Adrenal gland (tissue), 5 donors: ENCODE data around the gene CDKAL1.

Experiments
- POLR2A ChIP-seq, 2 donors: fragments of 450-650 bp; IDR thresholded peaks; one replicate each; pipeline ENCODE4 v1.6.1; 2017; ENCODE audit warnings: antibody characterized with exemption in 2 of 2, mild to moderate bottlenecking in 2 of 2, moderate library complexity in 1 of 2
- TF ChIP-seq, protein P1 (sequence below), 6 experiments: fragments of 450-650 bp in 4 of 6; fragments of 200-600 bp in 2 of 6; sonication (generic) in 1 of 6; IDR thresholded peaks; 1 replicate in 5 of 6; 2 replicates in 1 of 6; pipeline versions ENCODE4 v1.5.1 to v1.8.0; 2016 to 2021; ENCODE audit warnings: antibody characterized with exemption in 6 of 6, mild to moderate bottlenecking in 2 of 6, moderate library complexity in 1 of 6
- donor health status: DM: no; HTN: no; CAD: no.

DNA sequence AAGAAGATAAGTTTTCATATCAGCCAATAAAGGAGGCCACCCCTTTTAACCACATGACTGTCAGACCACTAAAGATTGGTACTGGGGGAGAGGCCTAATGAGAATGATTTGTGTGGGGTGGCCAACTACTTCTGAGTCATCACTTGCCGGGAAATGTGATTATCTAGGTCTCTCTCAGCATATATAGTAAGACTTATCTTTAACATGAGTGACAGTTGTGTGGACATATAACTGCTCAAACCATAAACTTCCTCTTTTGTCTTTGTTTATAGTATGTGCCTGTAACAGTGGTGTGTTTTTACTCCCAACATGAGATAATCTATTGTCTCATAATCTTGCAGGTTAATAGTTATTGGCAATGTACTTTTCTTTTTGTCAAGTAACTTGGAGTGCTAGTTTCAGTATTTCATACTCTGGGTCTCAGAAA, 312.4 kb downstream of the CDKAL1 start:
- TF ChIP-seq, protein P1, sequence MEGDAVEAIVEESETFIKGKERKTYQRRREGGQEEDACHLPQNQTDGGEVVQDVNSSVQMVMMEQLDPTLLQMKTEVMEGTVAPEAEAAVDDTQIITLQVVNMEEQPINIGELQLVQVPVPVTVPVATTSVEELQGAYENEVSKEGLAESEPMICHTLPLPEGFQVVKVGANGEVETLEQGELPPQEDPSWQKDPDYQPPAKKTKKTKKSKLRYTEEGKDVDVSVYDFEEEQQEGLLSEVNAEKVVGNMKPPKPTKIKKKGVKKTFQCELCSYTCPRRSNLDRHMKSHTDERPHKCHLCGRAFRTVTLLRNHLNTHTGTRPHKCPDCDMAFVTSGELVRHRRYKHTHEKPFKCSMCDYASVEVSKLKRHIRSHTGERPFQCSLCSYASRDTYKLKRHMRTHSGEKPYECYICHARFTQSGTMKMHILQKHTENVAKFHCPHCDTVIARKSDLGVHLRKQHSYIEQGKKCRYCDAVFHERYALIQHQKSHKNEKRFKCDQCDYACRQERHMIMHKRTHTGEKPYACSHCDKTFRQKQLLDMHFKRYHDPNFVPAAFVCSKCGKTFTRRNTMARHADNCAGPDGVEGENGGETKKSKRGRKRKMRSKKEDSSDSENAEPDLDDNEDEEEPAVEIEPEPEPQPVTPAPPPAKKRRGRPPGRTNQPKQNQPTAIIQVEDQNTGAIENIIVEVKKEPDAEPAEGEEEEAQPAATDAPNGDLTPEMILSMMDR (IDR thresholded peaks at IDR 0.05): no peak
- no peak for TF ChIP-seq POLR2A (IDR thresholded peaks at IDR 0.05)
